HPDE6-E6E7 (cell line): Measurements from ENCODE around the gene MEX3D.
"Not testable (repeated sequence)": the region's sequence is repeated elsewhere in the genome, so short reads cannot be mapped to it uniquely, and the experiment has no call there.

Experiments
- DNase-seq: peaks from one replicate; pipeline ENCODE4 v3.0.0; 2011; ENCODE audit warnings: missing footprints; ENCODE audit errors: extremely low spot score

Gene MEX3D

GRCh38 chr19:1572795-1573194 is 4.7 kb upstream of the MEX3D start:
- no peak for DNase-seq

GRCh38 chr19:1571358-1571757 is 3.2 kb upstream of the MEX3D start:
- DNase-seq = no peak

- DNase-seq = no peak
Measured at GRCh38 chr19:1570836-1571235, 2.7 kb upstream of the MEX3D start.

- DNase-seq = no peak
Measured at GRCh38 chr19:1569997-1570396, 1.9 kb upstream of the MEX3D start.

- DNase-seq = no peak
Measured at GRCh38 chr19:1567848-1568227, 287 bp downstream of the MEX3D start.

GRCh38 chr19:1567116-1567847 is 843 bp downstream of the MEX3D start:
- DNase-seq = no peak

- peak; percentile 57 for DNase-seq
Measured at GRCh38 chr19:1566392-1567115, 1.6 kb downstream of the MEX3D start.

GRCh38 chr19:1563251-1563650 is 4.9 kb downstream of the MEX3D start:
- no peak for DNase-seq

- DNase-seq = no peak
Measured at GRCh38 chr19:1561236-1561842, 6.8 kb downstream of the MEX3D start.

GRCh38 chr19:1560286-1560882 is 7.7 kb downstream of the MEX3D start:
- DNase-seq = no peak

GRCh38 chr19:1558552-1558951 is 9.6 kb downstream of the MEX3D start:
- DNase-seq = no peak

- DNase-seq = no peak
Measured at GRCh38 chr19:1556390-1557070, 11.6 kb downstream of the MEX3D start.

GRCh38 chr19:1555487-1556389 is 12.4 kb downstream of the MEX3D start:
- DNase-seq = no peak

- no peak for DNase-seq
Measured at GRCh38 chr19:1554968-1555367, 13.2 kb downstream of the MEX3D start.

GRCh38 chr19:1553415-1553814 is 14.7 kb downstream of the MEX3D start:
- DNase-seq = no peak

- no peak for DNase-seq
Measured at GRCh38 chr19:1551068-1552040, 16.8 kb downstream of the MEX3D start.

GRCh38 chr19:1549332-1549945 is 18.7 kb downstream of the MEX3D start:
- no peak for DNase-seq

- no peak for DNase-seq
Measured at GRCh38 chr19:1540365-1540925, 27.7 kb downstream of the MEX3D start.

- DNase-seq = not testable (repeated sequence)
Measured at GRCh38 chr19:1539749-1540148, 28.4 kb downstream of the MEX3D start.
